NCI-H2171 treated with DMSO at 0.1 percent for 48 hours (cell line): ENCODE results near the gene GBE1.
A peak's percentile ranks its signal among the peaks of the same experiment; 100 is the strongest.
"Not testable (repeated sequence)": the region's sequence is repeated elsewhere in the genome, so short reads cannot be mapped to it uniquely, and the experiment has no call there.

Experiments
- DNase-seq: peaks from one replicate; lab custom pipeline; 2025; lab: John Stamatoyannopoulos, UW

GBE1 gene

GRCh38 chr3:81753416-81754027 lies 7.9 kb downstream of the GBE1 start:
- no peak for DNase-seq

GRCh38 chr3:81752604-81753003 lies 8.8 kb downstream of the GBE1 start:
- no peak for DNase-seq

GRCh38 chr3:81749265-81749664 lies 12.2 kb downstream of the GBE1 start:
- no peak for DNase-seq

GRCh38 chr3:81747280-81747679 lies 14.2 kb downstream of the GBE1 start:
- DNase-seq = not testable (repeated sequence)

GRCh38 chr3:81744366-81744765 lies 17.1 kb downstream of the GBE1 start:
- DNase-seq = no peak

- DNase-seq = peak; percentile 11
These were observed 18.1 kb downstream of the GBE1 start for GRCh38 chr3:81743096-81744025.

GRCh38 chr3:81742581-81742980 lies 18.9 kb downstream of the GBE1 start:
- DNase-seq = no peak

GRCh38 chr3:81741216-81741615 lies 20.2 kb downstream of the GBE1 start:
- no peak for DNase-seq

GRCh38 chr3:81740731-81741130 lies 20.7 kb downstream of the GBE1 start:
- no peak for DNase-seq

- DNase-seq = no peak
These were observed 26.1 kb downstream of the GBE1 start for GRCh38 chr3:81735334-81735733.

GRCh38 chr3:81734742-81735141 lies 26.7 kb downstream of the GBE1 start:
- DNase-seq = no peak

- no peak for DNase-seq
These were observed 28.8 kb downstream of the GBE1 start for GRCh38 chr3:81732642-81733041.

- DNase-seq = no peak
These were observed 32.5 kb downstream of the GBE1 start for GRCh38 chr3:81728766-81729544.

GRCh38 chr3:81726735-81727134 lies 34.7 kb downstream of the GBE1 start:
- no peak for DNase-seq

- no peak for DNase-seq
These were observed 35.3 kb downstream of the GBE1 start for GRCh38 chr3:81726132-81726531.

GRCh38 chr3:81723732-81724313 lies 37.6 kb downstream of the GBE1 start:
- DNase-seq = no peak

GRCh38 chr3:81718311-81718710 lies 43.1 kb downstream of the GBE1 start:
- DNase-seq = no peak

- no peak for DNase-seq
These were observed 44.5 kb downstream of the GBE1 start for GRCh38 chr3:81716870-81717509.

GRCh38 chr3:81713031-81713430 lies 48.4 kb downstream of the GBE1 start:
- DNase-seq = no peak

GRCh38 chr3:81709606-81710005 lies 51.8 kb downstream of the GBE1 start:
- DNase-seq = no peak

GRCh38 chr3:81707996-81708395 lies 53.4 kb downstream of the GBE1 start:
- DNase-seq = no peak

GRCh38 chr3:81702126-81702525 lies 59.3 kb downstream of the GBE1 start:
- no peak for DNase-seq
